ENCODE results near the gene FAAP20. TPM values are rescaled to one million over a fixed set of nuclear protein-coding genes. Genes with fewer than 3 reads are reported as not detected.

FAAP20 gene
- total RNA-seq, 1 experiment from 2014 or later = 133 TPM

DNA sequence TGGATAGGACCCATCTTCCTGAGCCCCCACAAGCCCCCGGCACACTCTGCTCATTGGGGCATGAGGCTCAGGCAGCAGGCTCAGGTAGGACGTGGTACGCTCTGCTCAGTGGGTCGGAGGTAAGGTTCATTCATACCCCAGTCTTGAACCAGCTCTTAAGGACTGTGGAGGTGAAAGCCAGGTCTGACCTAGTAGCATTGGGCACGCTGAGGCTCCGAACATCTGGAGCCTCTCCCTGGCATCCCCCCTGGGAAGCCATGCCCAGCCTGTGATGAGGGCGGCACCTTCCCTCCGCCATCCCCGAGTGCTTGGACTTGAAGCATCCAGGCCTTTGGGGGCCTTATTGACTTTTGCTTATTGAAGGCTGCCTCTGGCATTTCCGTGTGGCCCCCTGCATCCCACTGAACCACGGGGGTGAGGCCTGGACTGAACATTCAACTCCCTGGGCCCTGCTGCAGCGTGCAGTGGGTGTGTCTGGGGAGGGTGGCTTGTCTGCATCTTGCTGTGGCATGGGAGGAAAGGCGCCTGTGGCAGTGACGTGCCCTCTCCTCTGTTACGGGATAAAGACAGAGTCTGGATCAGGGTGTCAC is 50.0 kb downstream of the FAAP20 start (continued):
- no peak for TF ChIP-seq SMAD3 (CRISPR knock-in tag; IDR thresholded peaks at IDR 0.05; ENCODE audit: borderline replicate concordance)
- TF ChIP-seq ZNF416 (CRISPR knock-in tag; IDR thresholded peaks at IDR 0.05) = no peak
- no peak for TF ChIP-seq TCF7 (CRISPR knock-in tag; IDR thresholded peaks at IDR 0.05; ENCODE audit: low read depth)
- no peak for TF ChIP-seq NR1H2 (CRISPR knock-in tag; IDR thresholded peaks at IDR 0.05)
- no peak for TF ChIP-seq CREM (CRISPR knock-in tag; IDR thresholded peaks at IDR 0.05)
- no peak for TF ChIP-seq E2F5 (CRISPR knock-in tag; IDR thresholded peaks at IDR 0.05)
- TF ChIP-seq, protein P1, sequence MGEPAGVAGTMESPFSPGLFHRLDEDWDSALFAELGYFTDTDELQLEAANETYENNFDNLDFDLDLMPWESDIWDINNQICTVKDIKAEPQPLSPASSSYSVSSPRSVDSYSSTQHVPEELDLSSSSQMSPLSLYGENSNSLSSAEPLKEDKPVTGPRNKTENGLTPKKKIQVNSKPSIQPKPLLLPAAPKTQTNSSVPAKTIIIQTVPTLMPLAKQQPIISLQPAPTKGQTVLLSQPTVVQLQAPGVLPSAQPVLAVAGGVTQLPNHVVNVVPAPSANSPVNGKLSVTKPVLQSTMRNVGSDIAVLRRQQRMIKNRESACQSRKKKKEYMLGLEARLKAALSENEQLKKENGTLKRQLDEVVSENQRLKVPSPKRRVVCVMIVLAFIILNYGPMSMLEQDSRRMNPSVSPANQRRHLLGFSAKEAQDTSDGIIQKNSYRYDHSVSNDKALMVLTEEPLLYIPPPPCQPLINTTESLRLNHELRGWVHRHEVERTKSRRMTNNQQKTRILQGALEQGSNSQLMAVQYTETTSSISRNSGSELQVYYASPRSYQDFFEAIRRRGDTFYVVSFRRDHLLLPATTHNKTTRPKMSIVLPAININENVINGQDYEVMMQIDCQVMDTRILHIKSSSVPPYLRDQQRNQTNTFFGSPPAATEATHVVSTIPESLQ (CRISPR knock-in tag; IDR thresholded peaks at IDR 0.05) = no peak
- TF ChIP-seq, protein P2, sequence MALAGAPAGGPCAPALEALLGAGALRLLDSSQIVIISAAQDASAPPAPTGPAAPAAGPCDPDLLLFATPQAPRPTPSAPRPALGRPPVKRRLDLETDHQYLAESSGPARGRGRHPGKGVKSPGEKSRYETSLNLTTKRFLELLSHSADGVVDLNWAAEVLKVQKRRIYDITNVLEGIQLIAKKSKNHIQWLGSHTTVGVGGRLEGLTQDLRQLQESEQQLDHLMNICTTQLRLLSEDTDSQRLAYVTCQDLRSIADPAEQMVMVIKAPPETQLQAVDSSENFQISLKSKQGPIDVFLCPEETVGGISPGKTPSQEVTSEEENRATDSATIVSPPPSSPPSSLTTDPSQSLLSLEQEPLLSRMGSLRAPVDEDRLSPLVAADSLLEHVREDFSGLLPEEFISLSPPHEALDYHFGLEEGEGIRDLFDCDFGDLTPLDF (CRISPR knock-in tag; IDR thresholded peaks at IDR 0.05) = no peak
- TF ChIP-seq RORB (CRISPR knock-in tag; IDR thresholded peaks at IDR 0.05) = no peak
- no peak for TF ChIP-seq TP53 (CRISPR knock-in tag; IDR thresholded peaks at IDR 0.05)
- no peak for TF ChIP-seq GABPB1 (CRISPR knock-in tag; IDR thresholded peaks at IDR 0.05)
- no peak for TF ChIP-seq NR2C2 (CRISPR knock-in tag; IDR thresholded peaks at IDR 0.05)
- no peak for TF ChIP-seq MAX (CRISPR knock-in tag; IDR thresholded peaks at IDR 0.05)
- no peak for TF ChIP-seq ZNF532 (CRISPR knock-in tag; IDR thresholded peaks at IDR 0.05; ENCODE audit: borderline replicate concordance)

DNA sequence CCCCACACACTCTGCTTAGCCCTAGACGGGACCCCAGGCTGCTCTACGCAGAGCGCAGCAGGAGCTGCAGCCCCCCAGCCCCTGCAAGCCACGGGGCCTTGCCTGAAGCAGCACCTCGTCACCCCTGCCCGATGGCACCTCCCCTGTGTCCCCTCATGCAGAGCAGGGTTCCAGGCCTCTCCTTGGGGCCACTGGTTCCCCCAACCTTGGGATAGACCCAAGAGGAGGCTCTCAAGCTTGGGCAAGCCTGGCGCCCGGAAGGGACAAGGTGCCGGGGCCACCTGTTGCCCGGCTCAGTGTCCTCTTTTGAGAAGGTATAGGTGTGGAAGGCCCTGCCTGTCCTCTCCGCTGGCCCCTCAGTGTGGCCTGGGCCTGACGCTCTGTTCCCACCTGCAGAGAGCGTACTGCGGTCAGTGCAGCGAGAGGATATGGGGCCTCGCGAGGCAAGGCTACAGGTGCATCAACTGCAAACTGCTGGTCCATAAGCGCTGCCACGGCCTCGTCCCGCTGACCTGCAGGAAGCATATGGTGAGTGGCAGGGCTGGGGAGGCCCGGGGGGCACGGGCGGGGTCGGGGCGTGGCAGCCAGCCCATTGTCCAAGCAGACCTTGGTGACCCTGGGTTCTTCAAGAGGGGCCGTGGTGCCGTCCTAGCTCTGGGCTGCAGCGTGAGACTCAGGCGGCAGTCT is 50.6 kb downstream of the FAAP20 start:
- no peaks in the 10 kb centered on the region for H3K9me3 Mint-ChIP-seq
- no peaks in the 10 kb centered on the region for H3K27me3 Mint-ChIP-seq (ENCODE audit: low read depth)
- H3K36me3 Mint-ChIP-seq = 0 out of 2 replicates have a peak, but pooled peaks cover 2% of the 10 kb centered on the region
- H3K4me1 Mint-ChIP-seq = no peaks in the 10 kb centered on the region
- DNase-seq (ENCODE audit: low spot score) (no peak), ATAC-seq (no peak)
- no peak overlapping the region for H3K27ac Mint-ChIP-seq
- ChIA-PET POLR2A (no interaction called here), CTCF (interaction anchor here (1.5 kb wide), 1 partner anchor 11 kb away, joined by 5 read pairs; no protein-coding TSS in a partner anchor)
- H3K4me3 Mint-ChIP-seq = no peak overlapping the region
- TF ChIP-seq, protein P3, sequence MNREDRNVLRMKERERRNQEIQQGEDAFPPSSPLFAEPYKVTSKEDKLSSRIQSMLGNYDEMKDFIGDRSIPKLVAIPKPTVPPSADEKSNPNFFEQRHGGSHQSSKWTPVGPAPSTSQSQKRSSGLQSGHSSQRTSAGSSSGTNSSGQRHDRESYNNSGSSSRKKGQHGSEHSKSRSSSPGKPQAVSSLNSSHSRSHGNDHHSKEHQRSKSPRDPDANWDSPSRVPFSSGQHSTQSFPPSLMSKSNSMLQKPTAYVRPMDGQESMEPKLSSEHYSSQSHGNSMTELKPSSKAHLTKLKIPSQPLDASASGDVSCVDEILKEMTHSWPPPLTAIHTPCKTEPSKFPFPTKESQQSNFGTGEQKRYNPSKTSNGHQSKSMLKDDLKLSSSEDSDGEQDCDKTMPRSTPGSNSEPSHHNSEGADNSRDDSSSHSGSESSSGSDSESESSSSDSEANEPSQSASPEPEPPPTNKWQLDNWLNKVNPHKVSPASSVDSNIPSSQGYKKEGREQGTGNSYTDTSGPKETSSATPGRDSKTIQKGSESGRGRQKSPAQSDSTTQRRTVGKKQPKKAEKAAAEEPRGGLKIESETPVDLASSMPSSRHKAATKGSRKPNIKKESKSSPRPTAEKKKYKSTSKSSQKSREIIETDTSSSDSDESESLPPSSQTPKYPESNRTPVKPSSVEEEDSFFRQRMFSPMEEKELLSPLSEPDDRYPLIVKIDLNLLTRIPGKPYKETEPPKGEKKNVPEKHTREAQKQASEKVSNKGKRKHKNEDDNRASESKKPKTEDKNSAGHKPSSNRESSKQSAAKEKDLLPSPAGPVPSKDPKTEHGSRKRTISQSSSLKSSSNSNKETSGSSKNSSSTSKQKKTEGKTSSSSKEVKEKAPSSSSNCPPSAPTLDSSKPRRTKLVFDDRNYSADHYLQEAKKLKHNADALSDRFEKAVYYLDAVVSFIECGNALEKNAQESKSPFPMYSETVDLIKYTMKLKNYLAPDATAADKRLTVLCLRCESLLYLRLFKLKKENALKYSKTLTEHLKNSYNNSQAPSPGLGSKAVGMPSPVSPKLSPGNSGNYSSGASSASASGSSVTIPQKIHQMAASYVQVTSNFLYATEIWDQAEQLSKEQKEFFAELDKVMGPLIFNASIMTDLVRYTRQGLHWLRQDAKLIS (CRISPR knock-in tag; IDR thresholded peaks at IDR 0.05; ENCODE audit: borderline replicate concordance) = no peak
- TF ChIP-seq ELF4 (CRISPR knock-in tag; IDR thresholded peaks at IDR 0.05; ENCODE audit: low read depth) (no peak), E2F5 (CRISPR knock-in tag; IDR thresholded peaks at IDR 0.05) (no peak), TEAD1 (CRISPR knock-in tag; IDR thresholded peaks at IDR 0.05) (no peak), NR1H2 (CRISPR knock-in tag; IDR thresholded peaks at IDR 0.05) (no peak)

Measured in WTC11 (cell line).